ENCODE measurements around the gene STK24. TPM values are rescaled to one million over a fixed set of nuclear protein-coding genes. Genes with fewer than 3 reads are reported as not detected.

The STK24 gene
- total and polyA plus RNA-seq, 2 of the 4 experiments (the other 2 are of a cell fraction) = 29.2 to 43.4 TPM

GRCh38 chr13:98537740-98538139 lies 39.2 kb downstream of the STK24 start:
- WGBS, 2 experiments (ENCODE audit: extremely low coverage in 2 of 2, insufficient read length in 1 of 2) = 100% methylated on average over 1 of the region's 6 CpGs; no CpG with 5 or more reads in 1 of the 2 experiments
- CTCF ChIA-PET = no interaction called here
- peaks cover 16% of the 10 kb centered on the region for H3K4me1 ChIP-seq (ENCODE audit: control insufficient read depth, insufficient read depth, low read length)
- H4K20me1 ChIP-seq (ENCODE audit: insufficient read depth, low read length) = peaks cover 94% of the 10 kb centered on the region
- POLR2A ChIA-PET (ENCODE audit: unreplicated experiment) = no interaction called here
- no peak for ATAC-seq (ENCODE audit: low read depth)
- BruUV-seq (replicated peaks) = no TSS peak
- DNase-seq = no peak
- no peak overlapping the region for H2AK9ac ChIP-seq (replicated peaks; ENCODE audit: low read depth, low read length, poor library complexity)
- no peak overlapping the region for H4K91ac ChIP-seq (ENCODE audit: insufficient read depth, low read depth, low read length)
- no peak for TF ChIP-seq MAZ (IDR thresholded peaks at IDR 0.05; ENCODE audit: borderline replicate concordance, low read depth, low read length)
- no peak for TF ChIP-seq MXI1 (IDR thresholded peaks at IDR 0.05; ENCODE audit: borderline replicate concordance, low read depth, low read length)
- TF ChIP-seq RCOR1 (IDR thresholded peaks at IDR 0.05; ENCODE audit: insufficient replicate concordance, low read length) = no peak
- no peak for TF ChIP-seq RFX5 (IDR thresholded peaks at IDR 0.05; ENCODE audit: low read depth, low read length)
- TF ChIP-seq FOS (IDR thresholded peaks at IDR 0.05; ENCODE audit: low read depth, low read length) = no peak
- TF ChIP-seq, protein P1, sequence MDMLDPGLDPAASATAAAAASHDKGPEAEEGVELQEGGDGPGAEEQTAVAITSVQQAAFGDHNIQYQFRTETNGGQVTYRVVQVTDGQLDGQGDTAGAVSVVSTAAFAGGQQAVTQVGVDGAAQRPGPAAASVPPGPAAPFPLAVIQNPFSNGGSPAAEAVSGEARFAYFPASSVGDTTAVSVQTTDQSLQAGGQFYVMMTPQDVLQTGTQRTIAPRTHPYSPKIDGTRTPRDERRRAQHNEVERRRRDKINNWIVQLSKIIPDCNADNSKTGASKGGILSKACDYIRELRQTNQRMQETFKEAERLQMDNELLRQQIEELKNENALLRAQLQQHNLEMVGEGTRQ (IDR thresholded peaks at IDR 0.05; ENCODE audit: low read depth, low read length) = no peak
- TF ChIP-seq RAD21 (IDR thresholded peaks at IDR 0.05; ENCODE audit: low read length) = no peak
- no peak for TF ChIP-seq CHD1 (IDR thresholded peaks at IDR 0.05; ENCODE audit: low read depth, low read length)
- no peak for TF ChIP-seq BHLHE40 (IDR thresholded peaks at IDR 0.05; ENCODE audit: low read depth, low read length)
- TF ChIP-seq MAFK (IDR thresholded peaks at IDR 0.05; ENCODE audit: low read depth, low read length) = no peak
- no peak for TF ChIP-seq SMC3 (IDR thresholded peaks at IDR 0.05; ENCODE audit: low read depth, low read length)
- no peak for TF ChIP-seq NFE2L2 (IDR thresholded peaks at IDR 0.05; ENCODE audit: low read depth, low read length)
- no peak for TF ChIP-seq ELK1 (IDR thresholded peaks at IDR 0.05; ENCODE audit: borderline replicate concordance, low read depth, low read length)
- no peak for TF ChIP-seq POLR2A (IDR thresholded peaks at IDR 0.05; ENCODE audit: low read depth, low read length)
- TF ChIP-seq, protein P2, sequence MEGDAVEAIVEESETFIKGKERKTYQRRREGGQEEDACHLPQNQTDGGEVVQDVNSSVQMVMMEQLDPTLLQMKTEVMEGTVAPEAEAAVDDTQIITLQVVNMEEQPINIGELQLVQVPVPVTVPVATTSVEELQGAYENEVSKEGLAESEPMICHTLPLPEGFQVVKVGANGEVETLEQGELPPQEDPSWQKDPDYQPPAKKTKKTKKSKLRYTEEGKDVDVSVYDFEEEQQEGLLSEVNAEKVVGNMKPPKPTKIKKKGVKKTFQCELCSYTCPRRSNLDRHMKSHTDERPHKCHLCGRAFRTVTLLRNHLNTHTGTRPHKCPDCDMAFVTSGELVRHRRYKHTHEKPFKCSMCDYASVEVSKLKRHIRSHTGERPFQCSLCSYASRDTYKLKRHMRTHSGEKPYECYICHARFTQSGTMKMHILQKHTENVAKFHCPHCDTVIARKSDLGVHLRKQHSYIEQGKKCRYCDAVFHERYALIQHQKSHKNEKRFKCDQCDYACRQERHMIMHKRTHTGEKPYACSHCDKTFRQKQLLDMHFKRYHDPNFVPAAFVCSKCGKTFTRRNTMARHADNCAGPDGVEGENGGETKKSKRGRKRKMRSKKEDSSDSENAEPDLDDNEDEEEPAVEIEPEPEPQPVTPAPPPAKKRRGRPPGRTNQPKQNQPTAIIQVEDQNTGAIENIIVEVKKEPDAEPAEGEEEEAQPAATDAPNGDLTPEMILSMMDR (conservative IDR thresholded peaks at IDR 0.05; ENCODE audit: low read depth, low read length) = no peak
- no peak for TF ChIP-seq CEBPB (IDR thresholded peaks at IDR 0.05; ENCODE audit: low read depth, low read length)
- no peak overlapping the region for H3K4ac ChIP-seq (ENCODE audit: low read depth, low read length)
- H4K5ac ChIP-seq (ENCODE audit: low read depth, low read length) = no peak overlapping the region
- H3K23ac ChIP-seq (ENCODE audit: low read depth, low read length) = no peak overlapping the region
- H3K14ac ChIP-seq (replicated peaks; ENCODE audit: low read depth, low read length) = no peak overlapping the region
- intact Hi-C loops (cut with micrococcal nuclease) (no loop called here), in situ Hi-C loops (cut with MboI; ENCODE audit: low sequenced_read_pairs) (no loop called here), dilution Hi-C loops (cut with HindIII; ENCODE audit: low sequenced_read_pairs, unreplicated experiment) (no loop called here)
- no peak overlapping the region for H3K27ac ChIP-seq (ENCODE audit: insufficient read depth, low read length)
- no peaks in the 10 kb centered on the region for H3K27me3 ChIP-seq (ENCODE audit: control insufficient read depth, insufficient read depth, low read length)
- H3K9ac ChIP-seq (ENCODE audit: low read depth, low read length) = no peak overlapping the region
- H3K18ac ChIP-seq (ENCODE audit: low read depth, low read length) = no peak overlapping the region
- H2BK120ac ChIP-seq (ENCODE audit: low read depth, low read length) = no peak overlapping the region
- peaks cover 26% of the 10 kb centered on the region for H3K9me1 ChIP-seq (ENCODE audit: insufficient read depth, low read length)
- H4K8ac ChIP-seq (ENCODE audit: low read depth in 2 of 2, low read length in 2 of 2) = no peak overlapping the region
- no peak overlapping the region for H3K56ac ChIP-seq (ENCODE audit: extremely low read depth, insufficient read depth, low read length)
- H2AFZ ChIP-seq (replicated peaks; ENCODE audit: low read length, poor library complexity) = no peak overlapping the region
- no peaks in the 10 kb centered on the region for H3K9me3 ChIP-seq (ENCODE audit: control insufficient read depth, insufficient read depth, low read length)
- H2BK5ac ChIP-seq (ENCODE audit: low read depth, low read length, poor library complexity, severe bottlenecking) = no peak overlapping the region
- H3K4me2 ChIP-seq (ENCODE audit: low read depth, low read length) = no peak overlapping the region
- H2AK5ac ChIP-seq (ENCODE audit: low read depth, low read length) = no peak overlapping the region
- H3K79me1 ChIP-seq (ENCODE audit: low read depth in 1 of 2, low read length in 2 of 2) = peaks cover 25 to 97% of the 10 kb centered on the region in 2 experiments
- H2BK15ac ChIP-seq (ENCODE audit: low read depth, low read length) = no peak overlapping the region
- H3K36me3 ChIP-seq (ENCODE audit: control insufficient read depth, insufficient read depth, low read length) = peaks cover 2% of the 10 kb centered on the region; the same call in 1 of the 2 replicates
- no peak overlapping the region for H3K4me3 ChIP-seq (ENCODE audit: insufficient read depth, low read depth, low read length)
- H2BK20ac ChIP-seq (ENCODE audit: low read depth, low read length) = no peak overlapping the region
